ENCODE measurements around the gene RABL3.
"Not testable (repeated sequence)": the region's sequence is repeated elsewhere in the genome, so short reads cannot be mapped to it uniquely, and the experiment has no call there.

Gene RABL3

GRCh38 chr3:120745466-120745865 is 3.1 kb upstream of the RABL3 start:
- no peak overlapping the region for H3K27ac ChIP-seq
- no peak for TF ChIP-seq CTCF (conservative IDR thresholded peaks at IDR 0.05)

GRCh38 chr3:120743556-120744195 is 1.4 kb upstream of the RABL3 start:
- H3K27ac ChIP-seq, result peak overlapping the region; percentile 93
- TF ChIP-seq CTCF (conservative IDR thresholded peaks at IDR 0.05), result no peak

- TF ChIP-seq CTCF (conservative IDR thresholded peaks at IDR 0.05), result no peak
- H3K27ac ChIP-seq, result peak overlapping the region; percentile 93
These were observed 591 bp upstream of the RABL3 start for GRCh38 chr3:120742849-120743365.

- H3K27ac ChIP-seq, result peak overlapping the region; percentile 93
- TF ChIP-seq CTCF (conservative IDR thresholded peaks at IDR 0.05), result no peak
These were observed 499 bp downstream of the RABL3 start for GRCh38 chr3:120741837-120742197.

GRCh38 chr3:120741320-120741719 is 996 bp downstream of the RABL3 start:
- TF ChIP-seq CTCF (conservative IDR thresholded peaks at IDR 0.05), result no peak
- H3K27ac ChIP-seq, result peak overlapping the region; percentile 93

- H3K27ac ChIP-seq, result not testable (repeated sequence)
These were observed 4.3 kb downstream of the RABL3 start for GRCh38 chr3:120738006-120738405.

- no peak for TF ChIP-seq CTCF (conservative IDR thresholded peaks at IDR 0.05)
- no peak overlapping the region for H3K27ac ChIP-seq
These were observed 11.5 kb downstream of the RABL3 start for GRCh38 chr3:120730576-120731542.
